Stomach (tissue), 4 donors: ENCODE data around the gene PSORS1C2.
"Not testable (repeated sequence)": the region's sequence is repeated elsewhere in the genome, so short reads cannot be mapped to it uniquely, and the experiment has no call there.

Source experiments
- CTCF ChIP-seq, 7 experiments: fragments of 450-650 bp in 4 of 7; fragments of 200-600 bp in 3 of 7; sonication (generic) in 3 of 7; IDR thresholded peaks; one replicate each; pipeline ENCODE4 v1.5.1; 2016 to 2019; ENCODE audit warnings: antibody characterized with exemption in 7 of 7, control low read depth in 2 of 7, mild to moderate bottlenecking in 1 of 7
- EP300 ChIP-seq: sonication (generic); formaldehyde crosslinking; IDR thresholded peaks from one replicate; pipeline ENCODE4 v1.6.1; 2017; ENCODE audit warnings: antibody characterized with exemption
- POLR2A ChIP-seq, 4 donors: fragments of 450-650 bp; IDR thresholded peaks; one replicate each; pipeline ENCODE4 v1.6.1; 2016; ENCODE audit warnings: antibody characterized with exemption in 4 of 4, control low read depth in 2 of 4, mild to moderate bottlenecking in 1 of 4, moderate library complexity in 1 of 4
- POLR2AphosphoS5 ChIP-seq, 3 donors: sonication (generic); formaldehyde crosslinking; IDR thresholded peaks; one replicate each; pipeline ENCODE4 v1.6.1; 2016; ENCODE audit warnings: antibody characterized with exemption in 3 of 3

DNA sequence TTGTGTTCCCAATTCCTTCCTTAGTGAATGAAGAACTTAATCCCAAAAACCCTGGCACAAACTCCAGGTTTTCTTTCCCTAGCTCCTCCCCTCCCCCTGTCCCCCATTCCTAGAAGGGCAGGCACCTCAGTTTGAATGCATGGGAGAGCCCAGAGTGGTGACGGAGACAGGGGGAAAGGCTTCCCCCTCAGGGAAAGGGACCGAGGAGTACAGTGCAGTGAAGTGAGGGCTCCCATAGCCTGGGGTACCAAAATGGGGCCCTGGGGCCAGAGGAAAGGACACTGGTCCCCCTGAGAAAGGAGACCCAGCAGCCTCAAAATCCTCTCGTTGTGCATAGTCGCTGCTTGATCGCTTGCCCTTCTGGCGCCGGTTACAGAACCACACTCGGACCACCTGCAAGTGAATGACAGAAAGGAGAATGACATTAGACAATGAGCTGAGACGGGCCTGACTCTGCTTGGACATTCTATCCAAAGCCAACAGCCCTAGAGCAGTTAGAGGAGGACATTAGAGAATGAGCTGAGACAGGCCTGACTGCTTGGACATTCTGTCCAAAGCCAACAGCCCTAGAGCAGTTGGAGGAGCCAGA lies 25.7 kb upstream of the PSORS1C2 start:
- TF ChIP-seq POLR2AphosphoS5 (IDR thresholded peaks at IDR 0.05); CTCF (IDR thresholded peaks at IDR 0.05); POLR2A (IDR thresholded peaks at IDR 0.05); EP300: not testable (repeated sequence)
